ENCODE measurements around the gene PGR. TPM values are rescaled to one million over a fixed set of nuclear protein-coding genes. Genes with fewer than 3 reads are reported as not detected.

PGR gene
- total RNA-seq, 2 donors from 2014 or later: 1.6 to 2.3 TPM

DNA sequence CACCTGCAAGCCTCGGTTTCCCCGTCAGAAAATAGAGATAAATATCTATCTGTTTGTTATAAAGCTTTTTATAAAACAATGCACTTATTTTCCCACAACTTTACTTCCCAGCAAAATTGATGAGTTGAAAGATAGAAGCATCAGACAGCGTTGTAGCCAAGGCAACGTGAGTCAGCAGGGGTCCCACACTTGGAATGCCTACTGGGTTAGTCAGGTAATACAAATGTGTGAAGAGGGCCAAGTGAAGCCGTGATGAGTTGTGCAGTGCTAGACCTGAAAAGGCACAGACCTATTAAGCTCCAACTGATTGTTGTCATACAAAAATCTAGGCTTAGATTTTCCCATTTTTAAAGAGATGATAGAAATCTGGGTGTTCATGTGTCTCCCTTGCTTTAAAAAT, 118.7 kb downstream of the PGR start:
- Histone ChIP-seq H3K9me3 (no peaks in the 10 kb centered on the region), H3K36me3 (replicated peaks in 1 of 2; ENCODE audit: insufficient read depth in 1 of 2, low read depth in 2 of 2) (no peaks in the 10 kb centered on the region), H3K27ac (no peak overlapping the region), H3K27me3 (no peaks in the 10 kb centered on the region), H3K4me1 (no peaks in the 10 kb centered on the region), H3K4me3 (no peak overlapping the region)
- no peak for ATAC-seq
- intact Hi-C loops (cut with DNase I): no loop called here
- no peak for DNase-seq
- WGBS, 2 donors: 34 to 39% methylated on average over 5 of the region's 5 CpGs
- TF ChIP-seq POLR2A (IDR thresholded peaks at IDR 0.05): no peak
- no peak for TF ChIP-seq CTCF (IDR thresholded peaks at IDR 0.05)

DNA sequence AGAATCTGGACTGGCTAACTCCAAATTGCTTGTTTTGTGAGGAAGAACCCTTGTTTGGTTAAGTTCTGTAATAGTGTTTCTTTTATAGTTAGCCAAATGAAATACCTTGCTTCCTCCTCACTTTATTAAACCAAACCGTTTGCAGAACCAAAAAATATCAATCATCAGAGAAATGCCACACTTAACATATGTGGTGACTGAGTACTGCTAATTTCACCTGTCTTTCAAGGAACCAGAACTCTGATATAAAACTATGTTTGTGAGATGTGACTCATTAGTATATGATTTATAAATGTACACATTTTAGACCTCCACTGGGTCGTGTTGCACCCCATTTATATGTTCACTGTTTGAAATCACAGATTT, 119.9 kb downstream of the PGR start:
- H3K36me3 ChIP-seq (replicated peaks in 1 of 2; ENCODE audit: insufficient read depth in 1 of 2, low read depth in 2 of 2): no peaks in the 10 kb centered on the region

DNA sequence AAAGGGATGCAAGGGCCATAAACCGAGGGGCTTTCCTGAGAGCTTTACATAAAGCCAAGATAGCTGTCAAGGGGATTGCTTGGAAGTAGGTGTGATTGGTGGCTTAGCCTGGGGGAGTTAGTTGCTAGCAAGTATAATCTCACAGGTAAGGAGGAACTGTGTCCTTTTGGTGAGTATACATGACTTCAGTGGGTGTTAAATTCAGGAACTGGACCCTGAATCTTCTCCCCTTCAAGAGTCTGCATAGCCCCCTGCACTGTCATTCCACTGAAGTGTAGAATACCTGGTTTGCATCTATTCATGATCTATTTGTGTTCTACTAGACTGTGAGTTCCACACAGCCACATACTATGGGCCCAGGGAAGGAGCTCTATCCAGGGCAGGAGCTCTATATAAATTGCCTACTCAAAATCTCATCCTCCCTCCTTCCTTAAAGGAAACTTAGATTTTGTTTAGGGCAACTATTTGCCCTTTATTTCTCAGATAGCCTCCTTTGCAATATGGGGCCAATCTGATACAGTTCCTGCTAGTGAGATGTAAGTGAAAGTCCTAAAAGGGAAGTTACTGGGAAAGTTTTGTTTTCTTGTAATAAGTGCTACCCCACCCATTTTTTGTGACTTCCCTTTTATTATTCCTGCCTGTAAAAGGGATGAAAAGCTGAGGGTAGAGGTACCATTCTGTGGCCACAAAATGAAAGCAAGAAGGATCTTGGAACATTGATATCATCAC, 120.5 kb downstream of the PGR start:
- no peak overlapping the region for H3K27ac ChIP-seq
- no peaks in the 10 kb centered on the region for H3K9me3 ChIP-seq
- no peak for TF ChIP-seq CTCF (IDR thresholded peaks at IDR 0.05)
- TF ChIP-seq POLR2A (IDR thresholded peaks at IDR 0.05): no peak
- DNase-seq (no peak), ATAC-seq (no peak)
- 52 to 57% methylated on average over 1 of the region's 1 CpG for WGBS, 2 donors
- H3K4me1 ChIP-seq: no peaks in the 10 kb centered on the region
- H3K27me3 ChIP-seq: no peaks in the 10 kb centered on the region
- no peak overlapping the region for H3K4me3 ChIP-seq
- intact Hi-C loops (cut with DNase I): no loop called here
- H3K36me3 ChIP-seq (replicated peaks in 1 of 2; ENCODE audit: insufficient read depth in 1 of 2, low read depth in 2 of 2): no peaks in the 10 kb centered on the region

More for the DNA sequence above, 119.9 kb downstream of the PGR start:
- Histone ChIP-seq H3K4me3 (no peak overlapping the region), H3K9me3 (no peaks in the 10 kb centered on the region), H3K4me1 (no peaks in the 10 kb centered on the region), H3K27ac (no peak overlapping the region), H3K27me3 (no peaks in the 10 kb centered on the region)
- DNase-seq (no peak), ATAC-seq (no peak)
- 10 to 16% methylated on average over 2 of the region's 2 CpGs for WGBS, 2 donors
- TF ChIP-seq CTCF (IDR thresholded peaks at IDR 0.05) (no peak), POLR2A (IDR thresholded peaks at IDR 0.05) (no peak)
- intact Hi-C loops (cut with DNase I): no loop called here

- no peaks in the 10 kb centered on the region for H3K27me3 ChIP-seq
- intact Hi-C loops (cut with DNase I): no loop called here
- no peaks in the 10 kb centered on the region for H3K36me3 ChIP-seq (replicated peaks in 1 of 2; ENCODE audit: insufficient read depth in 1 of 2, low read depth in 2 of 2)
- H3K4me3 ChIP-seq: no peak overlapping the region
- 64 to 69% methylated on average over 4 of the region's 4 CpGs for WGBS, 2 donors
- H3K27ac ChIP-seq: no peak overlapping the region
- ATAC-seq (no peak), DNase-seq (no peak)
- H3K9me3 ChIP-seq: no peaks in the 10 kb centered on the region
- TF ChIP-seq POLR2A (IDR thresholded peaks at IDR 0.05): no peak
- TF ChIP-seq CTCF (IDR thresholded peaks at IDR 0.05): no peak
- no peaks in the 10 kb centered on the region for H3K4me1 ChIP-seq
Observed at GRCh38 chr11:101003468-101003867, 126.1 kb downstream of the PGR start.

GRCh38 chr11:100999756-101000155, 129.9 kb downstream of the PGR start:
- H3K27ac ChIP-seq: no peak overlapping the region
- no peaks in the 10 kb centered on the region for H3K27me3 ChIP-seq
- TF ChIP-seq CTCF (IDR thresholded peaks at IDR 0.05) (no peak), POLR2A (IDR thresholded peaks at IDR 0.05) (no peak)
- intact Hi-C loops (cut with DNase I): no loop called here
- H3K9me3 ChIP-seq: no peaks in the 10 kb centered on the region
- H3K36me3 ChIP-seq (replicated peaks in 1 of 2; ENCODE audit: insufficient read depth in 1 of 2, low read depth in 2 of 2): no peaks in the 10 kb centered on the region
- ATAC-seq (no peak), DNase-seq (no peak)
- no peaks in the 10 kb centered on the region for H3K4me1 ChIP-seq
- WGBS, 2 donors: 68 to 80% methylated on average over 1 of the region's 1 CpG
- H3K4me3 ChIP-seq: no peak overlapping the region

Data from body of pancreas (tissue), 4 donors.